Trophoblast cell (in vitro differentiated cells and primary cell): ENCODE results near the gene SMIM28.

Source experiments
- DNase-seq, 2 donors: peaks; one replicate each; pipeline ENCODE4 v3.0.0-alpha.2; 2016
- H2AFZ ChIP-seq: 2 replicates; pipeline ENCODE4 v1.6.1; 2013; ENCODE audit warnings: low read length, moderate library complexity, mild to moderate bottlenecking; ENCODE audit not compliant: insufficient read depth, poor library complexity
- H2AK5ac ChIP-seq: 2 replicates; pipeline ENCODE4 v1.6.1; 2013; ENCODE audit warnings: mild to moderate bottlenecking, low read length
- H2BK120ac ChIP-seq: 2 replicates; pipeline ENCODE4 v1.6.1; 2013; ENCODE audit warnings: low read length, mild to moderate bottlenecking, moderate library complexity; ENCODE audit not compliant: insufficient read depth, poor library complexity
- H2BK12ac ChIP-seq: 2 replicates; pipeline ENCODE4 v1.6.1; 2013; ENCODE audit warnings: mild to moderate bottlenecking, low read length, moderate library complexity
- H2BK5ac ChIP-seq: 2 replicates; pipeline ENCODE4 v1.6.1; 2013; ENCODE audit warnings: low read length, low read depth, moderate library complexity, mild to moderate bottlenecking; ENCODE audit not compliant: poor library complexity
- H3K14ac ChIP-seq: 2 replicates; pipeline ENCODE4 v1.6.1; 2013; ENCODE audit warnings: mild to moderate bottlenecking, low read length
- H3K18ac ChIP-seq: 2 replicates; pipeline ENCODE4 v1.6.1; 2013; ENCODE audit warnings: mild to moderate bottlenecking, low read length
- H3K23ac ChIP-seq: 2 replicates; pipeline ENCODE4 v1.6.1; 2013; ENCODE audit warnings: low read length
- H3K27ac ChIP-seq: 2 replicates; pipeline ENCODE4 v1.5.1; 2013; ENCODE audit warnings: low read depth, mild to moderate bottlenecking, inconsistent platforms, low read length, moderate library complexity
- H3K27me3 ChIP-seq: 2 replicates; pipeline ENCODE4 v1.6.1; 2013; ENCODE audit warnings: inconsistent platforms, mild to moderate bottlenecking, low read length, moderate library complexity; ENCODE audit not compliant: insufficient read depth
- H3K36me3 ChIP-seq, 2 experiments: 1 replicate in 1 of 2; 2 replicates in 1 of 2; pipeline ENCODE4 v1.6.1; 2013; ENCODE audit warnings: low read length in 2 of 2, mild to moderate bottlenecking in 2 of 2, moderate library complexity in 1 of 2; ENCODE audit not compliant: insufficient read depth in 2 of 2, control insufficient read depth in 1 of 2
- H3K4ac ChIP-seq: 2 replicates; pipeline ENCODE4 v1.6.1; 2013; ENCODE audit warnings: low read depth, mild to moderate bottlenecking, low read length, moderate library complexity
- H3K4me1 ChIP-seq, 2 experiments: 1 replicate in 1 of 2; 2 replicates in 1 of 2; pipeline ENCODE4 v1.6.1; 2013; ENCODE audit warnings: low read length in 2 of 2, mild to moderate bottlenecking in 2 of 2, moderate library complexity in 1 of 2; ENCODE audit not compliant: insufficient read depth in 2 of 2, control insufficient read depth in 1 of 2
- H3K4me2 ChIP-seq: 2 replicates; pipeline ENCODE4 v1.6.1; 2013; ENCODE audit warnings: inconsistent platforms, mild to moderate bottlenecking, low read length, moderate library complexity
- H3K4me3 ChIP-seq: 2 replicates; pipeline ENCODE4 v1.5.1; 2013; ENCODE audit warnings: mild to moderate bottlenecking, low read depth, low read length, inconsistent platforms
- H3K79me1 ChIP-seq: one replicate; pipeline ENCODE4 v1.6.1; 2013; ENCODE audit warnings: low read length
- H3K79me2 ChIP-seq: 2 replicates; pipeline ENCODE4 v1.6.1; 2013; ENCODE audit warnings: low read length, mild to moderate bottlenecking; ENCODE audit not compliant: control insufficient read depth, insufficient read depth, poor library complexity
- H3K9ac ChIP-seq: 2 replicates; pipeline ENCODE4 v1.6.1; 2013; ENCODE audit warnings: mild to moderate bottlenecking, low read length
- H3K9me3 ChIP-seq: 2 replicates; pipeline ENCODE4 v1.6.1; 2013; ENCODE audit warnings: low read depth, mild to moderate bottlenecking, control low read depth, inconsistent platforms, low read length; ENCODE audit not compliant: insufficient read depth
- H4K12ac ChIP-seq: 2 replicates; pipeline ENCODE4 v1.6.1; 2013; ENCODE audit warnings: low read depth, mild to moderate bottlenecking, low read length, moderate library complexity
- H4K8ac ChIP-seq: 2 replicates; pipeline ENCODE4 v1.6.1; 2013; ENCODE audit warnings: low read depth, mild to moderate bottlenecking, low read length, moderate library complexity
- H4K91ac ChIP-seq: one replicate; pipeline ENCODE4 v1.6.1; 2013; ENCODE audit warnings: low read depth, mild to moderate bottlenecking, low read length, moderate library complexity
- WGBS: extraction: QIAGEN DNeasy Blood & Tissue Kit; methylation state at CpG from one replicate; pipeline ENCODE4 v1.1.7; 2013; ENCODE audit warnings: missing lambda C conversion rate; ENCODE audit not compliant: insufficient read length, insufficient coverage; ENCODE audit errors: extremely low coverage; 5-methylcytosine and 5-hydroxymethylcytosine counted together

Gene SMIM28

DNA sequence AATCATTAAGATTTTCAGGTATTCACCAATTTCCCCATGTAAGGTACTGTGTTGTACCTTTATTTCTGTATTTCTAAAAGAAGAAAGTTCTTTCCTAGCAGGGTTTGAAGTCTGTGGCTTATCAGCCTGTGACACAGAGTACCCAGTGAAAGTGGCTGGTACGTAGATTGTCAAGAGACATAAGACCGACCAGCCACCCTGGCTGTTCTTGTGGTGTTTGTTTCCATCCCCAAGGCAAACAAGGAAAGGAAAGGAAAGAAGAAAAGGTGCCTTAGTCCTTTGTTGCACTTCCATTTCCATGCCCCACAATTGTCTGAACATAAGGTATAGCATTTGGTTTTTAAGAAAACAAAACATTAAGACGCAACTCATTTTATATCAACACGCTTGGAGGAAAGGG, 40.6 kb upstream of the SMIM28 start:
- Histone ChIP-seq H3K79me1 (no peaks in the 10 kb centered on the region), H2BK120ac (no peak overlapping the region), H3K4me2 (no peak overlapping the region), H3K27me3 (no peaks in the 10 kb centered on the region), H3K4ac (no peak overlapping the region), H2BK12ac (no peak overlapping the region), H3K4me3 (no peak overlapping the region), H3K4me1 (no peaks in the 10 kb centered on the region), H2BK5ac (no peak overlapping the region), H4K12ac (no peak overlapping the region), H3K18ac (no peak overlapping the region), H3K79me2 (no peaks in the 10 kb centered on the region), H3K9ac (no peak overlapping the region), H4K8ac (no peak overlapping the region), H2AFZ (no peak overlapping the region), H4K91ac (no peak overlapping the region), H3K9me3 (peaks cover 4% of the 10 kb centered on the region), H3K14ac (no peak overlapping the region), H3K23ac (no peak overlapping the region), H2AK5ac (no peak overlapping the region), H3K27ac (no peak overlapping the region), H3K36me3 (no peaks in the 10 kb centered on the region)
- DNase-seq = no peak
- no CpG with 5 or more reads among the region's 4 CpGs for WGBS

DNA sequence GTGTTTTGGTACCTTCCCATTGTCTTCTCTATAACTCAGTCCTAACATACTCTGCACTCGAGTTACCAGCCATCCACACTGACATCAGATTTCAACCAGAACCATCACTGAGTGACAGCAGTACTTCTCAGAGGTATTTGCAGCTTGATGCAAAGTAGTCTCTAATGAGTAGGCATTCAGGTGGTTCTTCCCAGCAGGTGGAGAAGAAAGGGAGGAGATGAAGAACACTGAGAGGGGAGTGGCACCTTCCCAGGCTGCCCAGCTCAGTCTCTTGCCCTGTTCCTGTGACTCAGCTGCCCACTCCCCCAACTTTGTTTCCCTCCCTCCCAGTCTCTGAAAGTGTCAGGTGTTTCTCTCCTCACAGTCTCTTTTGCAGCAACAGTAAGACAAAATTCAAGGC, 38.7 kb upstream of the SMIM28 start:
- Histone ChIP-seq H4K12ac (no peak overlapping the region), H4K91ac (no peak overlapping the region), H3K9me3 (peaks cover 4% of the 10 kb centered on the region), H3K4ac (no peak overlapping the region), H2AFZ (no peak overlapping the region), H3K23ac (no peak overlapping the region), H3K27me3 (no peaks in the 10 kb centered on the region), H3K27ac (no peak overlapping the region), H3K79me2 (no peaks in the 10 kb centered on the region), H3K36me3 (no peaks in the 10 kb centered on the region), H3K79me1 (no peaks in the 10 kb centered on the region), H2AK5ac (no peak overlapping the region), H2BK120ac (no peak overlapping the region), H2BK5ac (no peak overlapping the region), H3K4me3 (no peak overlapping the region), H3K14ac (no peak overlapping the region), H3K4me2 (no peak overlapping the region), H3K4me1 (no peaks in the 10 kb centered on the region), H3K9ac (no peak overlapping the region), H3K18ac (no peak overlapping the region), H2BK12ac (no peak overlapping the region), H4K8ac (no peak overlapping the region)
- WGBS = no CpG with 5 or more reads among the region's 1 CpG
- DNase-seq = no peak

DNA sequence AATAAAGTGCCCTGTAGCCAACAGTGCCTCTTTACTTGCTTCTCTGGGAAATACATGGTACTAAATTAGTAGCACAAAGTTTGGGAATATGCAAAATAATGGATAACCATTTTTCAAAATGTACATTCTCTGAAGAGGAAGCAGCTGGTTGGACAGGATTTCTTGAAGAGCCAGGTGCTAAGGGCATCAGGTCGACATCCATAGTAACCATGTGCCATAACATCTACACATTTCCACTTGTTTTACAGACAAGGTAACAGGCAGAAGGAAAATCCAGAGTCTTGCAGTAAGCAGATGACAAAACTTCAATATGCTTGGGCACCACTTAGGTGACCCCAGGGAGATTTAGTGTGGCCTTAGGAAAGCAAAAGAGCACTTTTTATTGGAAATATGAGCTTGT, 36.5 kb upstream of the SMIM28 start:
- no peak overlapping the region for H3K4me2 ChIP-seq
- H2BK12ac ChIP-seq = no peak overlapping the region
- H3K14ac ChIP-seq = no peak overlapping the region
- no peaks in the 10 kb centered on the region for H3K9me3 ChIP-seq
- H3K18ac ChIP-seq = no peak overlapping the region
- no peak overlapping the region for H4K8ac ChIP-seq
- DNase-seq = peak; percentile 16 to 73
- no peak overlapping the region for H4K12ac ChIP-seq
- H3K4me1 ChIP-seq = no peaks in the 10 kb centered on the region
- no peak overlapping the region for H3K23ac ChIP-seq
- no peak overlapping the region for H3K4ac ChIP-seq
- no peak overlapping the region for H4K91ac ChIP-seq
- no CpG with 5 or more reads among the region's 1 CpG for WGBS
- H3K27ac ChIP-seq = no peak overlapping the region
- H2BK5ac ChIP-seq = no peak overlapping the region
- no peak overlapping the region for H3K4me3 ChIP-seq
- no peaks in the 10 kb centered on the region for H3K79me1 ChIP-seq
- no peak overlapping the region for H2BK120ac ChIP-seq
- no peaks in the 10 kb centered on the region for H3K27me3 ChIP-seq
- H2AFZ ChIP-seq = no peak overlapping the region
- no peaks in the 10 kb centered on the region for H3K36me3 ChIP-seq
- no peaks in the 10 kb centered on the region for H3K79me2 ChIP-seq
- no peak overlapping the region for H2AK5ac ChIP-seq
- no peak overlapping the region for H3K9ac ChIP-seq

DNA sequence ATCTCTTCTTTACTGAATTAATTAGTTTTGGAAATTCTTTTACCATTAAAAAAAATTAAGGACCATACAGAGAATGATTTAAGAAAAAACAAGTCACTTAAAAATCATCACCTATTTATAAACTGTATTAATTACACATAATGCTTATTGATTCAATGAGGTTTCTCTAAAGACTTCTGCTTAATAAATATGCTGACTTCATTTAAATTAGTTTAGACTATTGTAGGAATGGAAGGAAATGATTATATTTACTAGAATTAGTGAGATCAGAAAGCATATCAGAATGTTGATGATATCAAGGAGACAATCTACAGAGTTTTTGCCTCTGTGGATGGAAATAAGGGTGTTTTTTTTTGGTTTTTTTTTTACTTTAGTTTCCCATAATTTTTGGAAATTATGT, 34.6 kb upstream of the SMIM28 start:
- no peaks in the 10 kb centered on the region for H3K79me1 ChIP-seq
- H3K36me3 ChIP-seq = no peaks in the 10 kb centered on the region
- no peak overlapping the region for H4K12ac ChIP-seq
- H3K27me3 ChIP-seq = no peaks in the 10 kb centered on the region
- no peak overlapping the region for H3K4me3 ChIP-seq
- no peak overlapping the region for H2BK12ac ChIP-seq
- no peak overlapping the region for H3K4me2 ChIP-seq
- no peak overlapping the region for H3K18ac ChIP-seq
- H4K91ac ChIP-seq = no peak overlapping the region
- H3K79me2 ChIP-seq = no peaks in the 10 kb centered on the region
- no peaks in the 10 kb centered on the region for H3K4me1 ChIP-seq
- H3K23ac ChIP-seq = no peak overlapping the region
- H3K27ac ChIP-seq = no peak overlapping the region
- no peak overlapping the region for H2AK5ac ChIP-seq
- no peak overlapping the region for H2BK120ac ChIP-seq
- no peak overlapping the region for H3K4ac ChIP-seq
- DNase-seq = no peak
- no peaks in the 10 kb centered on the region for H3K9me3 ChIP-seq
- no peak overlapping the region for H3K9ac ChIP-seq
- no peak overlapping the region for H2AFZ ChIP-seq
- no peak overlapping the region for H4K8ac ChIP-seq
- no peak overlapping the region for H2BK5ac ChIP-seq
- no peak overlapping the region for H3K14ac ChIP-seq
